ENCODE data around the gene PRPF31.
"Not testable (repeated sequence)": the region's sequence is repeated elsewhere in the genome, so short reads cannot be mapped to it uniquely, and the experiment has no call there.

Gene PRPF31

GRCh38 chr19:54115109-54116063 lies at the start of gene PRPF31, which contains the start of gene TFPT:
Gene PRPF31 (plus strand): TSS chr19:54115754. CDS start chr19:54118279, 2,525 bp downstream.
Gene TFPT (minus strand): TSS chr19:54115657. CDS start chr19:54115269, 388 bp downstream.
- DNase-seq, result peak; percentile 72

GRCh38 chr19:54069470-54069869 lies 46.1 kb upstream of the PRPF31 start:
- DNase-seq, result no peak

- no peak for DNase-seq
These were observed 41.7 kb upstream of the PRPF31 start for GRCh38 chr19:54073829-54074228.

- no peak for DNase-seq
These were observed 40.7 kb upstream of the PRPF31 start for GRCh38 chr19:54074851-54075250.

- DNase-seq, result peak; percentile 23
These were observed 38.2 kb upstream of the PRPF31 start for GRCh38 chr19:54077334-54077733.

- DNase-seq, result no peak
These were observed 34.5 kb upstream of the PRPF31 start, which contains the start of gene TARM1 for GRCh38 chr19:54081032-54081431. Gene TARM1 (minus strand): TSS chr19:54081365. CDS start chr19:54081340, 25 bp downstream.

- no peak for DNase-seq
These were observed 31.1 kb upstream of the PRPF31 start for GRCh38 chr19:54084410-54084809.

GRCh38 chr19:54094426-54095000 lies 21.0 kb upstream of the PRPF31 start:
- no peak for DNase-seq

GRCh38 chr19:54095136-54095858 lies 20.3 kb upstream of the PRPF31 start:
- no peak for DNase-seq

GRCh38 chr19:54095859-54096616 lies 19.5 kb upstream of the PRPF31 start:
- DNase-seq, result not testable (repeated sequence)

GRCh38 chr19:54096617-54097106 lies 18.9 kb upstream of the PRPF31 start:
- DNase-seq, result no peak

- no peak for DNase-seq
These were observed 16.2 kb upstream of the PRPF31 start for GRCh38 chr19:54099190-54099902.

- DNase-seq, result not testable (repeated sequence)
These were observed 15.7 kb upstream of the PRPF31 start for GRCh38 chr19:54099903-54100255.

- peak; percentile 74 for DNase-seq
These were observed 15.0 kb upstream of the PRPF31 start, which contains the start of gene OSCAR for GRCh38 chr19:54100561-54100960. Gene OSCAR (minus strand): TSS chr19:54100803. CDS start chr19:54100792, 11 bp downstream.

GRCh38 chr19:54102421-54103169 lies 13.0 kb upstream of the PRPF31 start, which contains the start of gene NDUFA3:
Gene NDUFA3 (plus strand): TSS chr19:54102855. CDS start chr19:54102879, 24 bp downstream.
- peak; percentile 71 for DNase-seq

GRCh38 chr19:54104998-54105715 lies 10.4 kb upstream of the PRPF31 start:
- DNase-seq, result no peak

- no peak for DNase-seq
These were observed 9.8 kb upstream of the PRPF31 start for GRCh38 chr19:54105796-54106195.

- DNase-seq, result no peak
These were observed 8.8 kb upstream of the PRPF31 start for GRCh38 chr19:54106716-54107115.

- no peak for DNase-seq
These were observed 7.6 kb upstream of the PRPF31 start for GRCh38 chr19:54107876-54108490.

All from SIG-M5 (cell line).